Measurements from ENCODE around the gene RBM4.
"Not testable (repeated sequence)": the region's sequence is repeated elsewhere in the genome, so short reads cannot be mapped to it uniquely, and the experiment has no call there.

RBM4 gene, protein sequence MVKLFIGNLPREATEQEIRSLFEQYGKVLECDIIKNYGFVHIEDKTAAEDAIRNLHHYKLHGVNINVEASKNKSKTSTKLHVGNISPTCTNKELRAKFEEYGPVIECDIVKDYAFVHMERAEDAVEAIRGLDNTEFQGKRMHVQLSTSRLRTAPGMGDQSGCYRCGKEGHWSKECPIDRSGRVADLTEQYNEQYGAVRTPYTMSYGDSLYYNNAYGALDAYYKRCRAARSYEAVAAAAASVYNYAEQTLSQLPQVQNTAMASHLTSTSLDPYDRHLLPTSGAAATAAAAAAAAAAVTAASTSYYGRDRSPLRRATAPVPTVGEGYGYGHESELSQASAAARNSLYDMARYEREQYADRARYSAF

GRCh38 chr11:66638177-66639065 is at the start of gene RBM4:
Gene RBM4 (plus strand): TSS chr11:66638703. CDS start chr11:66639712, 1,009 bp downstream.
- peak; percentile 98 for DNase-seq

- not testable (repeated sequence) for DNase-seq
Measured at GRCh38 chr11:66589315-66589714, 49.2 kb upstream of the RBM4 start.

- DNase-seq: no peak
Measured at GRCh38 chr11:66589996-66590675, 48.4 kb upstream of the RBM4 start.

GRCh38 chr11:66591175-66591574 is 47.3 kb upstream of the RBM4 start:
- DNase-seq: no peak

GRCh38 chr11:66592457-66593302 is 45.8 kb upstream of the RBM4 start, which contains the start of the genes CCDC87 and CCS:
Gene CCDC87 (minus strand): TSS chr11:66593063. CDS start chr11:66593015, 48 bp downstream.
Gene CCS (plus strand): TSS chr11:66593185. CDS start chr11:66593262, 77 bp downstream.
- DNase-seq: peak; percentile 95

DNA sequence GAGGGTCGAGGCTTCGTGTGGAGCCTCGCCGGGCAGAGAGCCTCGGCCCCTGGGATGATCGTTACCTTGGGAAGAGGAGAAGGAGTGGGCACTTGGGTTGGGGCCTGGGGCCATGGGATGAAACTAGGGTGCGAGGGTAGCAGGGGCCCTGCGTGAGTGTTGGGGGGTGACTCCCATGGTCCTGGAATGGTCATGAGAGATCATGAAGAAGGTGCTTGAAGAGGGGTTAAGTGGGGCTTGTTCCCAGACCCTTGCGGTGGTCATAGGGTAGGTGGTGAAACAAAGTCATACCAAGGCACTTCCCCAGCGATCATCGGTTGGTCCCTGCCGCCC is 45.2 kb upstream of the RBM4 start:
- DNase-seq: no peak

GRCh38 chr11:66593650-66594049 is 44.9 kb upstream of the RBM4 start:
- DNase-seq: no peak

- DNase-seq: no peak
Measured at GRCh38 chr11:66595245-66595904, 43.1 kb upstream of the RBM4 start.

- no peak for DNase-seq
Measured at GRCh38 chr11:66598993-66599392, 39.5 kb upstream of the RBM4 start.

GRCh38 chr11:66600219-66600618 is 38.3 kb upstream of the RBM4 start:
- DNase-seq: no peak

GRCh38 chr11:66600631-66601233 is 37.8 kb upstream of the RBM4 start:
- DNase-seq: no peak

- no peak for DNase-seq
Measured at GRCh38 chr11:66603072-66603471, 35.4 kb upstream of the RBM4 start.

- DNase-seq: no peak
Measured at GRCh38 chr11:66604155-66604554, 34.3 kb upstream of the RBM4 start.

- DNase-seq: not testable (repeated sequence)
Measured at GRCh38 chr11:66606608-66607007, 31.9 kb upstream of the RBM4 start.

- DNase-seq: peak; percentile 59
Measured at GRCh38 chr11:66607126-66607834, 31.2 kb upstream of the RBM4 start.

- DNase-seq: no peak
Measured at GRCh38 chr11:66609721-66610617, 28.5 kb upstream of the RBM4 start.

- DNase-seq: no peak
Measured at GRCh38 chr11:66612458-66612857, 26.0 kb upstream of the RBM4 start.

DNA sequence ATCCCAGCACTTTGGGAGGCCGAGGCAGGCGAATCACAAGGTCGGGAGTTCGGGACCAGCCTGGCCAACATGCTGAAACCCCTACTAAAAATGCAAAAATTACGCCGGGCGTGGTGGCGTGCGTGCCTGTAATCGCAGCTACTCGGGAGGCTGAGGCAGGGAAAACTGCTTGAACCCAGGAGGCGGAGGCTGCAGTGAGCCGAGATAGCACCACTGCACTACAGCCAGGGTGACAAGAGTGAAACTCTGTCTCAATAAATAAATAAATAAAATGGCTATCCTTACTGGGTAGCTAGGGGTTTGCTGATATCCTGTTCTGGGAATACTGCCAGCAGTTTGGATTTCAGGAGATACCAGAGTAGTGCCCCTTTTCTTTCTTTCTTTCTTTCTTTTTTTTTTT is 24.4 kb upstream of the RBM4 start:
- DNase-seq: no peak

GRCh38 chr11:66616379-66617154 is 21.9 kb upstream of the RBM4 start, which contains the start of gene RBM14:
Gene RBM14 (plus strand): TSS chr11:66616630. CDS start chr11:66616721, 91 bp downstream.
- peak; percentile 99 for DNase-seq

All from T1000 (cell line).